Colonic mucosa (tissue), 4 donors: ENCODE data around the gene CAPZB. TPM values are rescaled to one million over a fixed set of nuclear protein-coding genes. Genes with fewer than 3 reads are reported as not detected.

ENCODE experiments used
- DNase-seq: peaks from one replicate; pipeline ENCODE4 v3.0.0-alpha.2; 2020
- H3K27ac ChIP-seq: fragments of 200-600 bp; one replicate; pipeline ENCODE4 v1.8.0; 2021
- H3K27me3 ChIP-seq: fragments of 200-600 bp; one replicate; pipeline ENCODE4 v1.8.0; 2021
- H3K36me3 ChIP-seq: fragments of 200-600 bp; one replicate; pipeline ENCODE4 v1.8.0; 2021
- H3K4me1 ChIP-seq: fragments of 200-600 bp; one replicate; pipeline ENCODE4 v1.8.0; 2021; ENCODE audit warnings: mild to moderate bottlenecking
- H3K4me3 ChIP-seq: fragments of 200-600 bp; one replicate; pipeline ENCODE4 v1.8.0; 2021
- H3K9ac ChIP-seq, 2 donors: one replicate each; pipeline ENCODE4 v1.7.0; 2013; ENCODE audit warnings: control low read depth in 2 of 2, low read depth in 2 of 2, low read length in 2 of 2
- H3K9me3 ChIP-seq: fragments of 200-600 bp; one replicate; pipeline ENCODE4 v1.8.0; 2021
- CTCF ChIP-seq: fragments of 200-600 bp; IDR thresholded peaks from one replicate; pipeline ENCODE4 v1.8.0; 2022; ENCODE audit warnings: antibody characterized with exemption, mild to moderate bottlenecking
- intact Hi-C: fragments of 100-400 bp; cut with DNase I; formaldehyde crosslinking; loops from one replicate; pipeline ENCODE4 v1.14.1; 2022
- total RNA-seq, 2 donors: library from RNA; stranded (reverse); fragmentation: NEBNext Ultra II Directional in 1 of 2; extraction: Animal tissue kit (Norgen Biotek cat#: 25700) in 1 of 2; gene quantifications; one replicate each; pipeline ENCODE4 v1.2.1, GENCODE V29; 2021
- donor health status: healthy.
- donor health status: DM: no; HTN: no; CAD: no.
- donor health status: DM: no; HTN: no; CAD: no.

The CAPZB gene
- total RNA-seq, 2 donors from 2014 or later, result 397 to 407 TPM

DNA sequence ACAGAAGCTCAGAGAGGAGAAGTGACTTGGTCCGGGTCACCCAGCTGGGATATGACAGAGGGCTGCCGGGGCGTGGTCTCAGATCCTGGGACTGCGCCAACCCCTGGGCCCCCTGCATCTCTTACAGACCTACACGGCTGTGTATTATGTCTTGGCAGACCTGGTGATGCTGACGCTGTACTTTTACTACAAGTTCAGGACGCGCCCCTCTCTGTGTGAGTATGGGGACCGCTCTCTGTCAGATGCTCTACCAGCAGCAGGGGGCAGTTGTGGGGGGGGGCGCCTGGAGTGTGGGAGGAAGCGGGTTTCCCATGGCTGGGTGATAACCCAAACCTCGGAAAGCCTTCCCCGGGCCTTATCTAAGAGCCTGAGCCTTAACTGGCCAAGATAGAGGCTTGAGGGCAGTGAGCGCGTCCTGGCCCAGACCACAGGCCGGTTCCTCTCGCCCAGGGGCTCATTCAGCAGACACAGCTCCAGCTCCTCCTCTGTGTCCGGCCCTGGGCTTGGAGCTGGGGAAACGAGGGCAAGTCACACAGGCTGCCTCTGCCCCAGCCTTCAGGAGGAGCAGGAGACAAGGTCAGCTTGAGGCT is 159.9 kb downstream of the CAPZB start:
- Histone ChIP-seq H3K27ac (no peak overlapping the region), H3K4me1 (no peaks in the 10 kb centered on the region), H3K36me3 (no peaks in the 10 kb centered on the region), H3K9ac (no peak overlapping the region), H3K27me3 (no peaks in the 10 kb centered on the region), H3K9me3 (no peaks in the 10 kb centered on the region), H3K4me3 (no peak overlapping the region)
- no peak for DNase-seq
- no peak for TF ChIP-seq CTCF
- intact Hi-C loops, result no loop called here

- H3K27ac ChIP-seq, result no peak overlapping the region
- no peaks in the 10 kb centered on the region for H3K9me3 ChIP-seq
- no peaks in the 10 kb centered on the region for H3K36me3 ChIP-seq
- intact Hi-C loops, result no loop called here
- no peaks in the 10 kb centered on the region for H3K4me1 ChIP-seq
- no peaks in the 10 kb centered on the region for H3K27me3 ChIP-seq
- TF ChIP-seq CTCF, result no peak
- H3K9ac ChIP-seq, result no peak overlapping the region
- no peak for DNase-seq
- H3K4me3 ChIP-seq, result no peak overlapping the region
Measured at GRCh38 chr1:19324665-19324990, 160.7 kb downstream of the CAPZB start.

DNA sequence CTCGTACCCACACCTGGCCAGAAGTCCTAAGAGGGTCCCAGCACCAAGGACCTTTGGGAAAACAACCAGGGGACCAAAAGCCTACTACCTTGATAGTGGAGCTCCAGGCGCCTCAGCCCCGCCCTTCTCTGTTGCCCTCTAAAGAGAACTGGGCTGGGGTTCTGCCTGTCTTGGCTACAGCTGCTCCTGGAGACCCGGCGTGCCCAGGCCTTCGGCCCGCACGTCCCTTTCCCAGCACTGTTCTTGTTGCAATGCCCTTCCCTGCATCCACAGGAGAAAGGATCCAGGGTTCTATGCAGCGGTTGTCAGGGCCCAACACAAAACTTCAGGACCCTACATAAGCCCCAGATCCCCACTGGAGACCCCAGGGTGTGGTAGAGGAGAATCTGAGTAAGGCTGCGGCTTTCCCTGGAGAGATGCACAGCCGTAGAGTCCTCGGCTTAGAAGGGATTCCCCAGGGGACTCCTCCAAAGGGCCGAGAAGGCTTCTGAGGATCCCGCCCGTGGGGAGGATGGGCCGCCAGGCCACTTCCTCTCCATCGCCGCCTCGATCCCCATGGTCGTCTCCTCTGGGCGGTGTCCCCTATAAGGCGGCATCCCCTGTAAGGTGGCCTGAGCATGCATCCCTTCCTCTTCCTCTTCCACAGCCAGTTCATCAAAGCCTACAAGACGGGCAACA is 161.2 kb downstream of the CAPZB start:
- H3K27me3 ChIP-seq, result no peaks in the 10 kb centered on the region
- H3K4me3 ChIP-seq, result no peak overlapping the region
- intact Hi-C loops, result no loop called here
- no peaks in the 10 kb centered on the region for H3K4me1 ChIP-seq
- no peak overlapping the region for H3K9ac ChIP-seq
- H3K27ac ChIP-seq, result no peak overlapping the region
- no peak for TF ChIP-seq CTCF
- no peaks in the 10 kb centered on the region for H3K36me3 ChIP-seq
- DNase-seq, result no peak
- H3K9me3 ChIP-seq, result no peaks in the 10 kb centered on the region

DNA sequence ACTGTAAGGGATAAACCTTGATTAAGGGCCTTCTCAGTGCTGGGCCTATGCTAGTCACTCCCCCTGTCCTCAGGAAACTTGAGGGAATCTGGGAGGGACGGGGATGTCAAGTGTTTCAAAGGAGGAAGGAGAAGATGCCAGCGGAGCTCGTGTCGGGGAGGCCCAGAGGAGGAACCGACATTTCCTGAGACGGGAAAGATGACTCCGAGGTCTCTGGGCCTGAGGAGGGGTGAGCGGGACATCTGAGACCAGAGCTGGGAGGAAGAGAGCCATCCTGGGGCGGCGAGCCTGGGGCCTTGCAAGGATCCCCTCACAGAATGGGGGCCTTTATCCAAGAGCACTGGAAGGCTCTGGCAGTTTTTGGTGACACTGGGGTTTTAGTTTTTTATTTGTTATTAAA is 162.9 kb downstream of the CAPZB start:
- Histone ChIP-seq H3K9me3 (no peaks in the 10 kb centered on the region), H3K27ac (no peak overlapping the region), H3K4me1 (no peaks in the 10 kb centered on the region), H3K9ac (no peak overlapping the region), H3K27me3 (no peaks in the 10 kb centered on the region), H3K36me3 (no peaks in the 10 kb centered on the region), H3K4me3 (no peak overlapping the region)
- no peak for TF ChIP-seq CTCF
- DNase-seq, result no peak
- intact Hi-C loops, result no loop called here

GRCh38 chr1:19321071-19321470 is 164.3 kb downstream of the CAPZB start:
- no peaks in the 10 kb centered on the region for H3K9me3 ChIP-seq
- no peak for TF ChIP-seq CTCF
- H3K9ac ChIP-seq, result no peak overlapping the region
- intact Hi-C loops, result no loop called here
- no peaks in the 10 kb centered on the region for H3K36me3 ChIP-seq
- no peaks in the 10 kb centered on the region for H3K27me3 ChIP-seq
- H3K4me3 ChIP-seq, result no peak overlapping the region
- H3K27ac ChIP-seq, result no peak overlapping the region
- H3K4me1 ChIP-seq, result no peaks in the 10 kb centered on the region
- no peak for DNase-seq
